Sigmoid colon (tissue), 7 donors: ENCODE results near the gene SDF2. TPM values are rescaled to one million over a fixed set of nuclear protein-coding genes. Genes with fewer than 3 reads are reported as not detected.

Experiments
- DNase-seq: peaks from one replicate; pipeline ENCODE4 v3.0.0-alpha.2; 2019
- H3K27ac ChIP-seq, 4 donors: fragments of 200-600 bp; sonication (generic); one replicate each; pipeline ENCODE4 v1.5.1; 2016 to 2019; ENCODE audit warnings: mild to moderate bottlenecking in 1 of 4
- H3K27me3 ChIP-seq, 3 donors: fragments of 200-600 bp; sonication (generic); one replicate each; pipeline ENCODE4 v1.5.1; 2019; ENCODE audit warnings: mild to moderate bottlenecking in 1 of 3
- H3K36me3 ChIP-seq, 4 donors: fragments of 200-600 bp; sonication (generic); one replicate each; pipeline ENCODE4 v1.5.1; 2016 to 2019
- H3K4me1 ChIP-seq, 4 donors: fragments of 200-600 bp; sonication (generic); one replicate each; pipeline ENCODE4 v1.5.1; 2017 to 2019
- H3K4me3 ChIP-seq, 4 donors: fragments of 200-600 bp; sonication (generic); one replicate each; pipeline ENCODE4 v1.5.1; 2017 to 2019; ENCODE audit warnings: mild to moderate bottlenecking in 2 of 4, moderate library complexity in 1 of 4
- H3K9me3 ChIP-seq, 4 donors: fragments of 200-600 bp in 3 of 4; sonication (generic) in 3 of 4; one replicate each; pipeline versions ENCODE4 v1.5.1 to v1.6.1; 2013 to 2019
- CTCF ChIP-seq, 4 experiments: fragments of 450-650 bp in 3 of 4; fragments of 200-600 bp in 1 of 4; IDR thresholded peaks; one replicate each; pipeline ENCODE4 v1.5.1; 2016 to 2019; ENCODE audit warnings: antibody characterized with exemption in 4 of 4, mild to moderate bottlenecking in 3 of 4, moderate library complexity in 2 of 4
- EP300 ChIP-seq, 4 donors: sonication (generic); formaldehyde crosslinking; IDR thresholded peaks; one replicate each; pipeline ENCODE4 v1.6.1; 2017; ENCODE audit warnings: antibody characterized with exemption in 4 of 4
- POLR2A ChIP-seq, 2 donors: fragments of 450-650 bp; IDR thresholded peaks; one replicate each; pipeline ENCODE4 v1.6.1; 2016; ENCODE audit warnings: antibody characterized with exemption in 2 of 2, mild to moderate bottlenecking in 2 of 2, moderate library complexity in 2 of 2
- POLR2AphosphoS5 ChIP-seq, 4 donors: sonication (generic); formaldehyde crosslinking; IDR thresholded peaks; one replicate each; pipeline ENCODE4 v1.6.1; 2017; ENCODE audit warnings: antibody characterized with exemption in 4 of 4
- WGBS, 2 donors: extraction: QIAGEN DNeasy Blood & Tissue Kit; methylation state at CpG; one replicate each; pipeline ENCODE4 v1.1.7; 2013; 5-methylcytosine and 5-hydroxymethylcytosine counted together
- intact Hi-C: fragments of 100-400 bp; cut with DNase I; formaldehyde crosslinking; loops from one replicate; pipeline ENCODE4 v1.15.1; 2023
- polyA plus RNA-seq, 3 donors: library from polyadenylated mRNA; stranded (reverse); fragments of 200-250 nt; gene quantifications; one replicate each; pipeline ENCODE4 v1.2.3, GENCODE V29; 2013
- total RNA-seq, 4 donors: library from RNA; depleted of rRNA; stranded (reverse); fragments of >200 nt; gene quantifications; one replicate each; pipeline ENCODE4 v1.1.0, GENCODE V29; 2016
- donor health status: healthy with polysubstance abuse.
- donor health status: Bipolar disorder and iron deficiency.
- donor health status: healthy.

The SDF2 gene
- total and polyA plus RNA-seq, 7 donors: 41.8 to 61.8 (median 51.0) TPM

- 95 to 97% methylated on average over 1 of the region's 1 CpG for whole genome bisulfite sequencing, 2 donors
- H3K36me3 ChIP-seq: peaks cover 71 to 100% (median 91%) of the 10 kb centered on the region in 4 donors
- intact Hi-C loops: no loop called here
- no peak overlapping the region for H3K27ac ChIP-seq
- H3K4me3 ChIP-seq: no peak overlapping the region
- TF ChIP-seq POLR2AphosphoS5 (IDR thresholded peaks at IDR 0.05) (no peak), CTCF (IDR thresholded peaks at IDR 0.05) (no peak), POLR2A (IDR thresholded peaks at IDR 0.05) (no peak), EP300 (IDR thresholded peaks at IDR 0.05) (no peak)
- H3K4me1 ChIP-seq: no peaks in the 10 kb centered on the region
- H3K9me3 ChIP-seq: no peaks in the 10 kb centered on the region
- H3K27me3 ChIP-seq: no peaks in the 10 kb centered on the region
- no peak for DNase-seq
Measured at GRCh38 chr17:28693869-28694268, 32.2 kb upstream of the SDF2 start.

GRCh38 chr17:28689011-28689410 lies 27.3 kb upstream of the SDF2 start:
- DNase-seq: no peak
- H3K9me3 ChIP-seq: no peaks in the 10 kb centered on the region
- WGBS, 2 donors: 97 to 99% methylated on average over 3 of the region's 3 CpGs
- no peaks in the 10 kb centered on the region for H3K27me3 ChIP-seq
- intact Hi-C loops: no loop called here
- peaks cover 69 to 100% (median 89%) of the 10 kb centered on the region in 4 donors for H3K36me3 ChIP-seq
- TF ChIP-seq POLR2AphosphoS5 (IDR thresholded peaks at IDR 0.05): no peak
- TF ChIP-seq CTCF (IDR thresholded peaks at IDR 0.05): no peak
- TF ChIP-seq POLR2A (IDR thresholded peaks at IDR 0.05): no peak
- TF ChIP-seq EP300 (IDR thresholded peaks at IDR 0.05): no peak
- no peak overlapping the region for H3K4me3 ChIP-seq
- H3K4me1 ChIP-seq: peaks cover 0 to 4% (median 2%) of the 10 kb centered on the region in 4 donors
- no peak overlapping the region for H3K27ac ChIP-seq

- H3K9me3 ChIP-seq: no peaks in the 10 kb centered on the region
- peaks cover 0 to 4% (median 2%) of the 10 kb centered on the region in 4 donors for H3K4me1 ChIP-seq
- H3K4me3 ChIP-seq: no peak overlapping the region
- TF ChIP-seq POLR2A (IDR thresholded peaks at IDR 0.05): no peak
- no peak for TF ChIP-seq POLR2AphosphoS5 (IDR thresholded peaks at IDR 0.05)
- TF ChIP-seq EP300 (IDR thresholded peaks at IDR 0.05): no peak
- TF ChIP-seq CTCF (IDR thresholded peaks at IDR 0.05): no peak
- peaks cover 69 to 100% (median 88%) of the 10 kb centered on the region in 4 donors for H3K36me3 ChIP-seq
- no peak overlapping the region for H3K27ac ChIP-seq
- no peak for DNase-seq
- no peaks in the 10 kb centered on the region for H3K27me3 ChIP-seq
- intact Hi-C loops: no loop called here
- WGBS, 2 donors: 83 to 93% methylated on average over 4 of the region's 4 CpGs
Measured at GRCh38 chr17:28688481-28688880, 26.8 kb upstream of the SDF2 start.

GRCh38 chr17:28686296-28686695 lies 24.6 kb upstream of the SDF2 start:
- peaks cover 89 to 100% (median 97%) of the 10 kb centered on the region in 4 donors for H3K36me3 ChIP-seq
- intact Hi-C loops: no loop called here
- DNase-seq: no peak

More at GRCh38 chr17:28686296-28686695, 24.6 kb upstream of the SDF2 start:
- H3K9me3 ChIP-seq: no peaks in the 10 kb centered on the region
- H3K27ac ChIP-seq: no peak overlapping the region
- H3K27me3 ChIP-seq: no peaks in the 10 kb centered on the region
- H3K4me1 ChIP-seq: peaks cover 0 to 4% (median 2%) of the 10 kb centered on the region in 4 donors
- H3K4me3 ChIP-seq: no peak overlapping the region
- TF ChIP-seq POLR2AphosphoS5 (IDR thresholded peaks at IDR 0.05) (no peak), CTCF (IDR thresholded peaks at IDR 0.05) (no peak), POLR2A (IDR thresholded peaks at IDR 0.05) (no peak)
- WGBS, 2 donors: 87 to 97% methylated on average over 4 of the region's 4 CpGs
